ENCODE measurements around the gene IFI27.

Gene IFI27

DNA sequence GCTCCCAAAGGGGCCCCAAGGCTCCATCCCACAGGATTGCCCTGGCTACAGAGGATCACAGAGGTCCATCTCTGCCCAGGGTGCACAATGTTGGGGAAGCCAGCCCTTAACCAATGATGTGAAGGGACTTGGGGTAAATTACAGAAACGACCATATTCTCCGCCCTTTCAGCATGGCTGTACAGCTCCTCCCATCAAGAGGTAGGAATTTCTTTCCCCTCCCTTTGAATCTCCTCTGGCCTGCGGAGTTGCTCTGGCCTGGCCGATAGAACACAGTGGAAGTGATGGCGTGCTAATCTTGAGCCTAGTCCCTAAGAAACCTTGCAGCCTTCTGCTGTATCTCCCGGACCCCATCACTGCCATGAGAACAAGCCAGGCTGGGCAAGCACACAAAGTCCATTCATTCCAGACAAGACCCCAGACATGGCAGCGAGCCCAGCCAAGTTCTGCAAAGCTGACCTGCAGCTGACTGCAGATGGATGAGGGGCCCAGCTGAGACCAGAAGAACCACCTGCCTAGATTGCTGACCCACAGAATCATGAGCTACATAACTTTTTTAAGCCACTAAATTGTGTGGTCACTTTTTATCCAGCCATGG lies 6.9 kb upstream of the IFI27 start:
- DNase-seq, result no peak

GRCh38 chr14:94104731-94105130 lies 5.8 kb upstream of the IFI27 start:
- no peak for DNase-seq

DNA sequence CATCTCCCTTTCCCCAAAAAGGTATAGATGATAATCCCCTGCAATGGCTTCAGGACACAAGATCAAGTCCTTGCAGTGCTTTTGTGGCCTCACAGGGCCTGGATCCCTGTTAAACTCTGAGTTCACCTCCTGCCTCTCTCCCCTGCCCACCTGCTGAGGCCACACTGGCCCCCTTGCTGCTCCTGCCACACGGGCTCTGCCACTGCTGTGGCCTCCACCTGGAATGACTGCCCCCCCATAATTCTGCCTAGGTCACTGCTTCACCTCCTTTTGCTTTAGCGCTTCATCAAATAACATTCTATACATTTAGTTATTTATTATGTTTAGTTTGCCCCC lies 653 bp upstream of the IFI27 start:
- no peak for DNase-seq

GRCh38 chr14:94111276-94112095 lies 950 bp downstream of the IFI27 start:
- no peak for DNase-seq

- DNase-seq, result no peak
Measured at GRCh38 chr14:94112513-94113063, 2.1 kb downstream of the IFI27 start.

- no peak for DNase-seq
Measured at GRCh38 chr14:94113073-94113472, 2.5 kb downstream of the IFI27 start.

GRCh38 chr14:94113490-94113889 lies 3.0 kb downstream of the IFI27 start:
- no peak for DNase-seq

GRCh38 chr14:94113908-94114588 lies 3.5 kb downstream of the IFI27 start:
- no peak for DNase-seq

GRCh38 chr14:94114589-94115057 lies 4.1 kb downstream of the IFI27 start:
- DNase-seq, result no peak

GRCh38 chr14:94115058-94115591 lies 4.6 kb downstream of the IFI27 start:
- DNase-seq, result no peak

GRCh38 chr14:94115631-94116030 lies 5.1 kb downstream of the IFI27 start:
- DNase-seq, result no peak

DNA sequence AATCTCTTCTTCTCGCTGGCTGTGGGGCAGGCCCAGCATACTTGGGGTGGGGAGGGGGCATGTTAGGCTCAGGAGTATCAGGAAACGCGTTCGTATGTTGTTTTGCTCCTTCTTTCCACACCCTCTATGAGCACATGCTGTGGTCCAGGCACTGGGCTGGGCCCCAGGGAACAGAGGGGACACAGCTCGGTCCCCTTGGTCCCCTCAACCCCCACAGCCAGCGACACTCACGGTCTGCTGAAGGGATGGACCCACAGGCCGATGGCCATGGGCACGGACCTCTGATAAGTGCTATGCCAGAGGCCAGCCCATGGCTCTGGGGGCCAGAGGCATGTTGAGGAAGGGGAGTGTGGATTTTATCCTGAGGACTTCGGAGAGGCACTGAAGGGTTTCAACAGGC lies 6.2 kb downstream of the IFI27 start:
- DNase-seq, result no peak

GRCh38 chr14:94117856-94118255 lies 7.3 kb downstream of the IFI27 start:
- DNase-seq, result no peak

DNA sequence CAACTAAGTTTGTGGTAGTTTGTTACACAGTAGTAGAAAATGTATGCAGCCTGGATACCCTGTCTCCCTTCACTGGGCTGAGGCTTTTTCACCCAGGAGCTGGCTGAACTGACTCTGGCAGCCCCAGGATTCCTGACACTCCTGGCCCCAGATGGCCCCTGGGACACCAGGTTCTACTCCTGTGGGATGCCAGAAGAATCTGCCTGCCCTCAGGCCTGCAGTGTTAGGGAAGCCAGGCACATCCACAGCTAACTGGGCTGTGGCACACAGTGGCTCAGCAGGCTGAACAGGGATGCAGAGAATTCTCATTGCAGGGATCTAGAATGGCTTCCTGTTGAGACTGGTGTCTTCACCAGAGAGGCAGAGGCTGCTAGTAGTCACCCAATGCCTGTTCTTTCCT lies 8.5 kb downstream of the IFI27 start:
- no peak for DNase-seq

DNA sequence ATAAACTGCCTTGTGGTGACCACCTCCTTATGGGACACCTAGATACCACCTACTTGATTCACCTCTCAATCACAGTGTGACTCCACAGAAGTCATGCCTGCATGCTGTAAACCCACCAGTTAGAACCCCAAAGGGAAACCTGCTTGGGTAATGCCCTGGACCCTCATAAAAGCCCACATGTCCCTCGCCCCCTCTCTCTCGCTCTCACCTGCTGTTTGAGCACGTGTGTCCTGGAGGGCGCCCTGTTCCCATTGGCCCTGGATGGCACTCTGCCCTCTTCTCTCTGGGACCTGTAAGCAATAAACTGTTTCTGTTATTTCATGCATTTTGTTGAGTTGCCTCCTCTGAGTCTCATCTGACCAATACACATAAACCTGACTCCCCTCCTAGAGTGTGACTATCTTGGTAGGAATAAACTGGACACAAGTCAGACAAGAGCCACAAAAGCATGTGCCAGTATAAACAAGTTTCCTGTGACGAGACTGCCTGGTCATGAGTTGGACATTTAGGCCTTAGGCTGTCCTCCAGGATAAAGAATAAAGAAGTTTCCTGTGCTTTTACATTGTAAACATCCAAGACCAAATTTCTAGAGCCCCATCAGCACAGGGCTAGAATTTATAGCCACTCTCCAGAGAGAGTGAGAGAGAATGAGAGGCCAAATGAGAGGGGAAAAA lies 10.3 kb downstream of the IFI27 start:
- no peak for DNase-seq

- DNase-seq, result no peak
Measured at GRCh38 chr14:94121485-94121884, 10.9 kb downstream of the IFI27 start.

DNA sequence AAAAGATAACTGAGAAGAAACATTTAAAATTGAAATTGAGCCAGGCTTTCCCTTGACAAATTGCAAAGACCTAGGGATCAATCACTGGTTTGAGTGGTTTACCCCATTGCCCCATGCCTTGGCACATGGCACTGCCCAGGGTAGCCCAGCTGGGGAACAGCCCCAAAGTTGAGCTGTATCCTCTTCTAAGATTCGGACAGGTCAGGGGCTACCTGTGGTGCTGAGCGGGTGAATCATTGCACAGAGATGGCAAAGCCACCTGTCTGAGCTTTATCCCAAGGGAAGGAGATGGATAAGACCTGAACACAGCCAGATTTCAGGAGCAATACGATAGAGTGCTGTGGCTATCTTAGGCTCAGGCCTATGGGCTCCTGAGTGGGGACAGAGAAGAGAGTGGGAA lies 11.9 kb downstream of the IFI27 start:
- no peak for DNase-seq

- DNase-seq, result no peak
Measured at GRCh38 chr14:94123296-94123695, 12.8 kb downstream of the IFI27 start.

GRCh38 chr14:94123868-94124267 lies 13.3 kb downstream of the IFI27 start:
- DNase-seq, result no peak

- DNase-seq, result no peak
Measured at GRCh38 chr14:94124582-94125377, 14.2 kb downstream of the IFI27 start.

GRCh38 chr14:94125659-94126418 lies 15.3 kb downstream of the IFI27 start:
- no peak for DNase-seq

- no peak for DNase-seq
Measured at GRCh38 chr14:94126419-94126677, 15.8 kb downstream of the IFI27 start.
